HCT116 (cell line): Measurements from ENCODE around the gene RNF215.

Source experiments
- EZH2 ChIP-seq: fragments of 200-600 bp; sonication (generic); IDR thresholded peaks from 2 replicates; pipeline ENCODE4 v1.6.1; 2017; ENCODE audit warnings: antibody characterized with exemption, mixed run types
- EZH2phosphoT487 ChIP-seq: fragments of 200-600 bp; IDR thresholded peaks from 2 replicates; pipeline ENCODE4 v1.6.1; 2018; ENCODE audit warnings: antibody characterized with exemption, borderline replicate concordance
- RAD21 ChIP-seq: IDR thresholded peaks from 2 replicates; pipeline ENCODE4 v1.6.1; 2012; ENCODE audit warnings: low read depth, mild to moderate bottlenecking
- SIN3A ChIP-seq: IDR thresholded peaks from 2 replicates; pipeline ENCODE4 v1.6.1; 2012; ENCODE audit warnings: low read depth
- TCF7L2 ChIP-seq: IDR thresholded peaks from 2 replicates; pipeline ENCODE4 v1.7.0; 2011; ENCODE audit warnings: borderline replicate concordance, inconsistent platforms; ENCODE audit not compliant: insufficient read depth, insufficient read length; ENCODE audit errors: extremely low read depth
- YY1 ChIP-seq: IDR thresholded peaks from 2 replicates; pipeline ENCODE4 v1.6.1; 2011; ENCODE audit warnings: low read length, low read depth, moderate library complexity, mild to moderate bottlenecking; ENCODE audit not compliant: insufficient replicate concordance; ENCODE audit errors: extremely low read depth
- TF ChIP-seq, protein P1 (sequence below): IDR thresholded peaks from 2 replicates; pipeline ENCODE4 v1.6.1; 2012; ENCODE audit warnings: low read depth
- TF ChIP-seq, protein P2 (sequence below), 3 experiments: fragments of 200-600 bp in 1 of 3; sonication (generic) in 1 of 3; IDR thresholded peaks in 2 of 3; conservative IDR thresholded peaks in 1 of 3; 2 replicates each; pipeline ENCODE4 v1.5.1; 2012 to 2017; ENCODE audit warnings: low read depth in 2 of 3, low read length in 2 of 3, antibody characterized with exemption in 1 of 3, borderline replicate concordance in 1 of 3, control low read depth in 1 of 3, mild to moderate bottlenecking in 1 of 3, mixed read lengths in 1 of 3, mixed run types in 1 of 3, moderate library complexity in 1 of 3; ENCODE audit not compliant: insufficient read depth in 1 of 3

DNA sequence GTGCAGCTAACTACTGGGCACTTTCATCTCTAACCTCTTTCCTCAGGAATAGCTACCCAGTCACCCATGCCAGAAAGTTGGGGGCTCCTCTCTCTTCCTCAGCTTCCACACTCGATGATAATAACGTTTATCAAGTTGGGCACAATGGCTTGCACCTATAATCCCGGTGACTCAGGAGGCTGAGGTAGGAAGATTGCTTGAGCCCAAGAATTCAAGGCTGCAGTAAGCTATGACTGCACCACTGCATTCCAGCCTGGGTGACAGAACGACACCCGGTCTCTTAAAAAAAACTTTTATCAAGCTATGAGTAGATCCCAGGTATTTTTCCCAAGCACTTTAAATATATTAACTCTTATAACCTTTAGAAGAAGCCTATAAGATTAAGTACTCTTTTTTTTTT is 32.6 kb downstream of the RNF215 start:
- TF ChIP-seq, protein P1, sequence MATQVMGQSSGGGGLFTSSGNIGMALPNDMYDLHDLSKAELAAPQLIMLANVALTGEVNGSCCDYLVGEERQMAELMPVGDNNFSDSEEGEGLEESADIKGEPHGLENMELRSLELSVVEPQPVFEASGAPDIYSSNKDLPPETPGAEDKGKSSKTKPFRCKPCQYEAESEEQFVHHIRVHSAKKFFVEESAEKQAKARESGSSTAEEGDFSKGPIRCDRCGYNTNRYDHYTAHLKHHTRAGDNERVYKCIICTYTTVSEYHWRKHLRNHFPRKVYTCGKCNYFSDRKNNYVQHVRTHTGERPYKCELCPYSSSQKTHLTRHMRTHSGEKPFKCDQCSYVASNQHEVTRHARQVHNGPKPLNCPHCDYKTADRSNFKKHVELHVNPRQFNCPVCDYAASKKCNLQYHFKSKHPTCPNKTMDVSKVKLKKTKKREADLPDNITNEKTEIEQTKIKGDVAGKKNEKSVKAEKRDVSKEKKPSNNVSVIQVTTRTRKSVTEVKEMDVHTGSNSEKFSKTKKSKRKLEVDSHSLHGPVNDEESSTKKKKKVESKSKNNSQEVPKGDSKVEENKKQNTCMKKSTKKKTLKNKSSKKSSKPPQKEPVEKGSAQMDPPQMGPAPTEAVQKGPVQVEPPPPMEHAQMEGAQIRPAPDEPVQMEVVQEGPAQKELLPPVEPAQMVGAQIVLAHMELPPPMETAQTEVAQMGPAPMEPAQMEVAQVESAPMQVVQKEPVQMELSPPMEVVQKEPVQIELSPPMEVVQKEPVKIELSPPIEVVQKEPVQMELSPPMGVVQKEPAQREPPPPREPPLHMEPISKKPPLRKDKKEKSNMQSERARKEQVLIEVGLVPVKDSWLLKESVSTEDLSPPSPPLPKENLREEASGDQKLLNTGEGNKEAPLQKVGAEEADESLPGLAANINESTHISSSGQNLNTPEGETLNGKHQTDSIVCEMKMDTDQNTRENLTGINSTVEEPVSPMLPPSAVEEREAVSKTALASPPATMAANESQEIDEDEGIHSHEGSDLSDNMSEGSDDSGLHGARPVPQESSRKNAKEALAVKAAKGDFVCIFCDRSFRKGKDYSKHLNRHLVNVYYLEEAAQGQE: no peak
- TF ChIP-seq, protein P2, sequence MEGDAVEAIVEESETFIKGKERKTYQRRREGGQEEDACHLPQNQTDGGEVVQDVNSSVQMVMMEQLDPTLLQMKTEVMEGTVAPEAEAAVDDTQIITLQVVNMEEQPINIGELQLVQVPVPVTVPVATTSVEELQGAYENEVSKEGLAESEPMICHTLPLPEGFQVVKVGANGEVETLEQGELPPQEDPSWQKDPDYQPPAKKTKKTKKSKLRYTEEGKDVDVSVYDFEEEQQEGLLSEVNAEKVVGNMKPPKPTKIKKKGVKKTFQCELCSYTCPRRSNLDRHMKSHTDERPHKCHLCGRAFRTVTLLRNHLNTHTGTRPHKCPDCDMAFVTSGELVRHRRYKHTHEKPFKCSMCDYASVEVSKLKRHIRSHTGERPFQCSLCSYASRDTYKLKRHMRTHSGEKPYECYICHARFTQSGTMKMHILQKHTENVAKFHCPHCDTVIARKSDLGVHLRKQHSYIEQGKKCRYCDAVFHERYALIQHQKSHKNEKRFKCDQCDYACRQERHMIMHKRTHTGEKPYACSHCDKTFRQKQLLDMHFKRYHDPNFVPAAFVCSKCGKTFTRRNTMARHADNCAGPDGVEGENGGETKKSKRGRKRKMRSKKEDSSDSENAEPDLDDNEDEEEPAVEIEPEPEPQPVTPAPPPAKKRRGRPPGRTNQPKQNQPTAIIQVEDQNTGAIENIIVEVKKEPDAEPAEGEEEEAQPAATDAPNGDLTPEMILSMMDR (IDR thresholded peaks at IDR 0.05 in 2 of 3, conservative IDR thresholded peaks at IDR 0.05 in 1 of 3; ENCODE audit: borderline replicate concordance in 1 of 3, insufficient read depth in 1 of 3, low read depth in 2 of 3, low read length in 2 of 3): no peak
- TF ChIP-seq EZH2phosphoT487 (no peak), SIN3A (no peak), RAD21 (no peak), TCF7L2 (no peak), EZH2 (no peak), YY1 (no peak)
